SK-N-SH (cell line): Measurements from ENCODE around the gene RBMS3. TPM values are rescaled to one million over a fixed set of nuclear protein-coding genes. Genes with fewer than 3 reads are reported as not detected.
"Not testable (repeated sequence)": the region's sequence is repeated elsewhere in the genome, so short reads cannot be mapped to it uniquely, and the experiment has no call there.

ENCODE experiments used
- CTCF ChIA-PET: fragments of 300-600, 350-600 bp; formaldehyde crosslinking; extraction: SDS; loops from one replicate; lab custom pipeline; 2021; lab: Yijun Ruan, JAX
- POLR2A ChIA-PET: fragments of 350-600 bp; sonication (Branson Sonifier 250); formaldehyde crosslinking; extraction: SDS; loops from one replicate; lab custom pipeline; 2020; ENCODE audit warnings: antibody characterized with exemption, inconsistent platforms; lab: Yijun Ruan, JAX
- DNase-seq: peaks from one replicate; pipeline ENCODE4 v3.0.0; 2012
- H2AFZ ChIP-seq: fragments of 200-600 bp; sonication (generic); 2 replicates; pipeline ENCODE4 v1.8.1; 2016; ENCODE audit warnings: antibody characterized with exemption, mild to moderate bottlenecking, low read depth
- H3F3A ChIP-seq: fragments of 200-600 bp; sonication (generic); replicated peaks from 2 replicates; pipeline ENCODE3; 2016; ENCODE audit warnings: antibody characterized with exemption, mild to moderate bottlenecking; ENCODE audit not compliant: insufficient read depth
- H3K27ac ChIP-seq, 2 experiments: fragments of 200-500 bp in 1 of 2; fragments of 200-600 bp in 1 of 2; sonication (Bioruptor generic) in 1 of 2; sonication (generic), shearing (Covaris generic) in 1 of 2; 2 replicates each; pipeline versions ENCODE4 v1.5.1 to v1.6.1; 2014 to 2016; ENCODE audit warnings: low read depth in 2 of 2, inconsistent platforms in 1 of 2, low read length in 1 of 2, mild to moderate bottlenecking in 1 of 2, mixed read lengths in 1 of 2
- H3K27me3 ChIP-seq: fragments of 200-600 bp; sonication (generic), shearing (Covaris generic); 2 replicates; pipeline ENCODE4 v1.6.1; 2016; ENCODE audit warnings: mixed run types; ENCODE audit not compliant: insufficient read depth
- H3K36me3 ChIP-seq, 2 experiments: fragments of 200-500 bp in 1 of 2; fragments of 200-600 bp in 1 of 2; sonication (Bioruptor generic) in 1 of 2; sonication (generic) in 1 of 2; replicated peaks in 1 of 2; 2 replicates each; pipeline versions ENCODE3 to v1.5.1; 2014 to 2016; ENCODE audit warnings: low read length in 1 of 2, mild to moderate bottlenecking in 1 of 2; ENCODE audit not compliant: insufficient read depth in 2 of 2, control insufficient read depth in 1 of 2
- H3K4me1 ChIP-seq, 2 experiments: fragments of 200-500 bp in 1 of 2; fragments of 200-600 bp in 1 of 2; sonication (Bioruptor generic) in 1 of 2; sonication (generic), shearing (Covaris generic) in 1 of 2; 2 replicates each; pipeline versions ENCODE4 v1.5.1 to v1.6.1; 2014 to 2016; ENCODE audit warnings: low read depth in 1 of 2, low read length in 1 of 2, mixed run types in 1 of 2; ENCODE audit not compliant: insufficient read depth in 2 of 2, control insufficient read depth in 1 of 2
- H3K4me2 ChIP-seq: fragments of 200-600 bp; sonication (generic), shearing (Covaris generic); 2 replicates; pipeline ENCODE4 v1.6.1; 2017; ENCODE audit warnings: mixed run types
- H3K4me3 ChIP-seq, 2 experiments: fragments of 200-500 bp in 1 of 2; fragments of 200-600 bp in 1 of 2; sonication (Bioruptor generic) in 1 of 2; sonication (generic), shearing (Covaris generic) in 1 of 2; 2 replicates each; pipeline versions ENCODE4 v1.5.1 to v1.8.1; 2014 to 2016; ENCODE audit warnings: low read depth in 2 of 2, inconsistent platforms in 1 of 2, low read length in 1 of 2, mild to moderate bottlenecking in 1 of 2, mixed read lengths in 1 of 2, moderate library complexity in 1 of 2
- H3K79me2 ChIP-seq: fragments of 200-600 bp; sonication (generic); 2 replicates; pipeline ENCODE4 v1.8.1; 2017; ENCODE audit warnings: mild to moderate bottlenecking; ENCODE audit not compliant: insufficient read depth
- H3K9ac ChIP-seq: fragments of 200-600 bp; sonication (generic); 2 replicates; pipeline ENCODE4 v1.6.1; 2017; ENCODE audit warnings: mixed run types
- H3K9me2 ChIP-seq: fragments of 200-600 bp; sonication (generic); 2 replicates; pipeline ENCODE4 v1.6.1; 2017; ENCODE audit warnings: mixed run types
- H3K9me3 ChIP-seq: fragments of 200-600 bp; sonication (generic); 2 replicates; pipeline ENCODE4 v1.6.1; 2017; ENCODE audit warnings: mixed run types, mild to moderate bottlenecking, moderate library complexity
- H4K20me1 ChIP-seq: fragments of 200-600 bp; sonication (generic); 2 replicates; pipeline ENCODE4 v1.6.1; 2017; ENCODE audit warnings: mild to moderate bottlenecking, mixed run types; ENCODE audit not compliant: insufficient read depth
- FOXJ3 ChIP-seq: sonication (generic); formaldehyde crosslinking; IDR thresholded peaks from 2 replicates; pipeline ENCODE4 v1.5.1; 2020; ENCODE audit warnings: mild to moderate bottlenecking, missing genetic modification reagents
- MEF2A ChIP-seq: IDR thresholded peaks from 2 replicates; pipeline ENCODE4 v1.4.0; 2012; ENCODE audit warnings: low read depth, borderline replicate concordance
- MXI1 ChIP-seq: IDR thresholded peaks from 2 replicates; pipeline ENCODE4 v1.6.1; 2012; ENCODE audit warnings: mild to moderate bottlenecking, low read depth, low read length, improper control_type of control experiment
- RAD21 ChIP-seq: IDR thresholded peaks from 2 replicates; pipeline ENCODE4 v1.6.1; 2012; ENCODE audit warnings: mild to moderate bottlenecking, low read length
- SMC3 ChIP-seq: IDR thresholded peaks from 2 replicates; pipeline ENCODE4 v1.6.1; 2012; ENCODE audit warnings: low read depth, low read length, improper control_type of control experiment
- TCF12 ChIP-seq: IDR thresholded peaks from 2 replicates; pipeline ENCODE4 v1.4.0; 2012
- YY1 ChIP-seq: IDR thresholded peaks from 2 replicates; pipeline ENCODE4 v1.4.0; 2012; ENCODE audit warnings: low read depth, mild to moderate bottlenecking
- WGBS: methylation state at CpG from one replicate; pipeline ENCODE4 v1.1.6; 2017; ENCODE audit warnings: low lambda C conversion rate; 5-methylcytosine and 5-hydroxymethylcytosine counted together
- polyA plus RNA-seq, 3 experiments: library from polyadenylated mRNA; depleted of rRNA; stranded (reverse); fragments of >200 nt; gene quantifications; 2 replicates each; pipeline ENCODE4 v1.2.3, GENCODE V29; 2012
- TF ChIP-seq, protein P1 (sequence below): IDR thresholded peaks from 2 replicates; pipeline ENCODE4 v1.4.0; 2012; ENCODE audit warnings: low read depth, borderline replicate concordance
- TF ChIP-seq, protein P2 (sequence below): IDR thresholded peaks from 2 replicates; pipeline ENCODE4 v1.6.1; 2012; ENCODE audit warnings: mild to moderate bottlenecking, low read depth, low read length, moderate library complexity

The RBMS3 gene
- polyA plus RNA-seq, 1 of the 3 experiments (the other 2 are of a cell fraction), result 8.2 TPM

DNA sequence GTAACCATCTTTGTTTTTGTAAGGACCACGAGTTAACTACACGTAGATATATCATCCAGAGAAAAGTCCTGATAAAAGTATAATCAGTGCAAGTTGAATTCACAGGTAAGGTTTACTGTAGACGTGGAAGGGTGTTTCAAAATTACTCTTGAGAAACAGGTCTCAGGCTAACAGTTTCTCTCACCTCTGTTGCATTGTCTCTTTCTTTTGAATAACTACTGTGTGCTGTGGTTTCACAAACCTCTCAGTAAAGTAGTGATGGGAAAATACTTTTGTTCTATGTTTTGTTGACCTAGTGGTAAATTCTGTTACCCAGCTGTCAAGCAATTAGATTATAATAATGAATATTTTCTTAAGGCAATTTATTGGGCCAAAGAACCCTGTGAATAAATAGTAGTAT, 75.2 kb downstream of the RBMS3 start:
- no peak for TF ChIP-seq MEF2A
- no peak for TF ChIP-seq SMC3
- no peak for TF ChIP-seq RAD21
- no peak for TF ChIP-seq YY1
- TF ChIP-seq FOXJ3 (CRISPR knock-in tag), result no peak
- TF ChIP-seq MXI1, result no peak
- TF ChIP-seq TCF12, result no peak
- TF ChIP-seq, protein P1, sequence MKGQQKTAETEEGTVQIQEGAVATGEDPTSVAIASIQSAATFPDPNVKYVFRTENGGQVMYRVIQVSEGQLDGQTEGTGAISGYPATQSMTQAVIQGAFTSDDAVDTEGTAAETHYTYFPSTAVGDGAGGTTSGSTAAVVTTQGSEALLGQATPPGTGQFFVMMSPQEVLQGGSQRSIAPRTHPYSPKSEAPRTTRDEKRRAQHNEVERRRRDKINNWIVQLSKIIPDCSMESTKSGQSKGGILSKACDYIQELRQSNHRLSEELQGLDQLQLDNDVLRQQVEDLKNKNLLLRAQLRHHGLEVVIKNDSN, result no peak
- TF ChIP-seq, protein P2, sequence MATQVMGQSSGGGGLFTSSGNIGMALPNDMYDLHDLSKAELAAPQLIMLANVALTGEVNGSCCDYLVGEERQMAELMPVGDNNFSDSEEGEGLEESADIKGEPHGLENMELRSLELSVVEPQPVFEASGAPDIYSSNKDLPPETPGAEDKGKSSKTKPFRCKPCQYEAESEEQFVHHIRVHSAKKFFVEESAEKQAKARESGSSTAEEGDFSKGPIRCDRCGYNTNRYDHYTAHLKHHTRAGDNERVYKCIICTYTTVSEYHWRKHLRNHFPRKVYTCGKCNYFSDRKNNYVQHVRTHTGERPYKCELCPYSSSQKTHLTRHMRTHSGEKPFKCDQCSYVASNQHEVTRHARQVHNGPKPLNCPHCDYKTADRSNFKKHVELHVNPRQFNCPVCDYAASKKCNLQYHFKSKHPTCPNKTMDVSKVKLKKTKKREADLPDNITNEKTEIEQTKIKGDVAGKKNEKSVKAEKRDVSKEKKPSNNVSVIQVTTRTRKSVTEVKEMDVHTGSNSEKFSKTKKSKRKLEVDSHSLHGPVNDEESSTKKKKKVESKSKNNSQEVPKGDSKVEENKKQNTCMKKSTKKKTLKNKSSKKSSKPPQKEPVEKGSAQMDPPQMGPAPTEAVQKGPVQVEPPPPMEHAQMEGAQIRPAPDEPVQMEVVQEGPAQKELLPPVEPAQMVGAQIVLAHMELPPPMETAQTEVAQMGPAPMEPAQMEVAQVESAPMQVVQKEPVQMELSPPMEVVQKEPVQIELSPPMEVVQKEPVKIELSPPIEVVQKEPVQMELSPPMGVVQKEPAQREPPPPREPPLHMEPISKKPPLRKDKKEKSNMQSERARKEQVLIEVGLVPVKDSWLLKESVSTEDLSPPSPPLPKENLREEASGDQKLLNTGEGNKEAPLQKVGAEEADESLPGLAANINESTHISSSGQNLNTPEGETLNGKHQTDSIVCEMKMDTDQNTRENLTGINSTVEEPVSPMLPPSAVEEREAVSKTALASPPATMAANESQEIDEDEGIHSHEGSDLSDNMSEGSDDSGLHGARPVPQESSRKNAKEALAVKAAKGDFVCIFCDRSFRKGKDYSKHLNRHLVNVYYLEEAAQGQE, result no peak
- TF ChIP-seq, all 33 proteins: peak for 0
- Histone ChIP-seq H3K36me3 (peaks cover 0 to 5% of the 10 kb centered on the region in 2 experiments), H3K4me3 (no peak overlapping the region), H3K9me3 (no peaks in the 10 kb centered on the region), H3K27me3 (no peaks in the 10 kb centered on the region), H3K9me2 (no peaks in the 10 kb centered on the region), H3F3A (no peaks in the 10 kb centered on the region), H3K27ac (peak overlapping the region in 1 of 2 experiments; percentile 81; a peak in 2 of 4 replicates), H3K9ac (no peak overlapping the region), H4K20me1 (no peaks in the 10 kb centered on the region), H2AFZ (no peak overlapping the region), H3K4me2 (no peak overlapping the region), H3K4me1 (peaks cover 9 to 16% of the 10 kb centered on the region in 2 experiments; a peak in 3 of 4 replicates), H3K79me2 (peaks cover 94% of the 10 kb centered on the region)
- POLR2A ChIA-PET, result no interaction called here
- CTCF ChIA-PET, result no interaction called here
- 98% methylated on average over 3 of the region's 3 CpGs for WGBS
- no peak for DNase-seq

DNA sequence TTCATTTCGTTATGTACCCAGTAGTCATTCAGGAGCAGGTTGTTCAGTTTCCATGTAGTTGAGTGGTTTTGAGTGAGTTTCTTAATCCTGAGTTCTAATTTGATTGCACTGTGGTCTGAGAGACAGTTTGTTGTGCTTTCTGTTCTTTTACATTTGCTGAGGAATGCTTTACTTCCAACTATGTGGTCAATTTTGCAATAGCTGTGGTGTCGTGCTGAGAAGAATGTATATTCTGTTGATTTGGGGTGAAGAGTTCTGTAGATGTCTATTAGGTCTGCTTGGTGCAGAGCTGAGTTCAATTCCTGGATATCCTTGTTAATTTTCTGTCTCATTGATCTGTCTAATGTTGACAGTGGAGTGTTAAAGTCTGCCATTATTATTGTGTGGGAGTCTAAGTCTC, 79.4 kb downstream of the RBMS3 start:
- peaks cover 88% of the 10 kb centered on the region for H3K79me2 ChIP-seq
- H3K9me3 ChIP-seq, H3K4me3 ChIP-seq, H3K27ac ChIP-seq, DNase-seq, H2AFZ ChIP-seq, CTCF ChIA-PET, H3K4me2 ChIP-seq, H3K9ac ChIP-seq, H3K27me3 ChIP-seq, H3K4me1 ChIP-seq, H3F3A ChIP-seq, H4K20me1 ChIP-seq, H3K9me2 ChIP-seq, H3K36me3 ChIP-seq, POLR2A ChIA-PET: not testable (repeated sequence)
- 85% methylated on average over 2 of the region's 2 CpGs for WGBS
